GM12892 (cell line): Measurements from ENCODE around the gene MEG3.

Experiments
- POLR2A ChIP-seq: IDR thresholded peaks from 2 replicates; pipeline ENCODE4 v1.6.1; 2011; ENCODE audit warnings: low read depth, low read length, control low read depth
- TAF1 ChIP-seq: IDR thresholded peaks from 2 replicates; pipeline ENCODE4 v1.6.1; 2011; ENCODE audit warnings: low read depth, mild to moderate bottlenecking, control low read depth, low read length, borderline replicate concordance

DNA sequence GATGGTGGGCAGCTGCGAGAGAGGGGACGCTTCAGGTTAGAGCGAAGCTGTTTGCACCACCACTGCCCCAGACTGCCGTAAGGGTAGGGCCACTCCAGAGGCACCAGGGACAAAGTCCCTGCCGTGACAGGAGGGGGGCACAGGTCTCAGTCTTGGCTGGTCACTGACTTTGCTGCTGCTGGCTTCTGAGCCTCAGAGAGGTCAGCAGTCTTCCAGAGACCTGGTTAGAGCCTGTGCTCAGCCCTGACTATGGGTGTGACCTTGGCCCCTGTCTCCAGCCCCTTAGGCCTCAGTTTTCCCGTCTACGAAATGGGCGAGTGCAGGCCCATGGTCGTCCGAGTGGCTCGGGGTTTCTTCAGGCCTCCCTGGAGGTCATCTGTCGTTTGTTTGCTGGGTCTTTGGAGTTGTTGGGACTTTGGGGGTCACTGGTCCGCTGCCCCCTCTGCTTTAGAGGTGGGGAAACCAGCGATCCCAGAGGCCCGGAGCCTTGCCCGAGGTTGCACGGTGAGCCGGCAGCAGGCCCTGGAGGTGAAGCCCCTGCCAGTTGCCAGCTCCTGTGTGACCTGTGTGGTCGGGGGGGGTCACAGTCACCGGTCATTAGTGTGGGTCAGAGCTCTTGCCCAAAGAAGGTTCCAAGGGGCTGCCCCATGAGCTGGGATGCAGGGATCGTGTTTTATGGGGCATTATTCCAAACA lies 15.3 kb downstream of the MEG3 start:
- TF ChIP-seq TAF1: no peak
- no peak for TF ChIP-seq POLR2A
